ENCODE measurements around the gene SMPX. TPM values are rescaled to one million over a fixed set of nuclear protein-coding genes. Genes with fewer than 3 reads are reported as not detected.

Gene SMPX
- total and polyA plus RNA-seq, 4 donors: 0.09 to 0.10 TPM; not detected in 2

- WGBS: 88% methylated on average over 3 of the region's 3 CpGs
- no peaks in the 10 kb centered on the region for H3K36me3 ChIP-seq (ENCODE audit: control insufficient read depth in 4 of 4, insufficient read depth in 3 of 4, low read depth in 1 of 4, low read length in 3 of 4)
- no peak for DNase-seq (ENCODE audit: low spot score)
Observed at GRCh38 chrX:21744060-21744459, 13.9 kb downstream of the SMPX start.

GRCh38 chrX:21741869-21742701 is 15.8 kb downstream of the SMPX start:
- no peak for TF ChIP-seq SP1 (IDR thresholded peaks at IDR 0.05)
- TF ChIP-seq RXRA (IDR thresholded peaks at IDR 0.05): peak; percentile 39 to 57
- TF ChIP-seq ATF3 (IDR thresholded peaks at IDR 0.05): no peak
- no peak for TF ChIP-seq REST (IDR thresholded peaks at IDR 0.05)
- no peak for TF ChIP-seq YY1 (IDR thresholded peaks at IDR 0.05)
- TF ChIP-seq RAD21 (IDR thresholded peaks at IDR 0.05): no peak
- TF ChIP-seq MAX (IDR thresholded peaks at IDR 0.05): no peak
- peak; percentile 8 to 27 for TF ChIP-seq HNF4A (conservative IDR thresholded peaks at IDR 0.05)
- no peaks in the 10 kb centered on the region for H3K9me3 ChIP-seq (ENCODE audit: control insufficient read depth in 4 of 4, low read length in 3 of 4)
- H3K27me3 ChIP-seq (ENCODE audit: control insufficient read depth in 4 of 4, insufficient read depth in 4 of 4, low read length in 3 of 4): peaks cover 0 to 3% (median 0%) of the 10 kb centered on the region in 4 donors
- 45% methylated on average over 6 of the region's 6 CpGs for WGBS
- H3K4me1 ChIP-seq (ENCODE audit: control insufficient read depth in 4 of 4, insufficient read depth in 4 of 4, low read length in 3 of 4): peaks cover 2 to 23% (median 20%) of the 10 kb centered on the region in 4 donors
- H3K9ac ChIP-seq (ENCODE audit: low read depth in 1 of 2, low read length in 2 of 2): no peak overlapping the region
- H3K4me3 ChIP-seq (ENCODE audit: low read depth in 1 of 3, low read length in 3 of 3): no peak overlapping the region
- peak overlapping the region in 1 of 2 donors; percentile 64 for H3K27ac ChIP-seq (ENCODE audit: low read depth in 1 of 2, low read length in 2 of 2)
- no peak for DNase-seq (ENCODE audit: low spot score)
- H3K36me3 ChIP-seq (ENCODE audit: control insufficient read depth in 4 of 4, insufficient read depth in 3 of 4, low read depth in 1 of 4, low read length in 3 of 4): no peaks in the 10 kb centered on the region

More at GRCh38 chrX:21744060-21744459, 13.9 kb downstream of the SMPX start:
- H3K27ac ChIP-seq (ENCODE audit: low read depth in 1 of 2, low read length in 2 of 2): no peak overlapping the region
- no peak for TF ChIP-seq JUND (IDR thresholded peaks at IDR 0.05)
- no peak for TF ChIP-seq REST (IDR thresholded peaks at IDR 0.05)
- no peak for TF ChIP-seq MAX (IDR thresholded peaks at IDR 0.05)
- TF ChIP-seq GABPA (IDR thresholded peaks at IDR 0.05 in 1 of 2, conservative IDR thresholded peaks at IDR 0.05 in 1 of 2): no peak
- no peak for TF ChIP-seq HNF4A (conservative IDR thresholded peaks at IDR 0.05)
- no peak for TF ChIP-seq NR2F2 (IDR thresholded peaks at IDR 0.05)
- no peak for TF ChIP-seq HNF4G (IDR thresholded peaks at IDR 0.05)
- no peak for TF ChIP-seq FOXA2 (IDR thresholded peaks at IDR 0.05)
- TF ChIP-seq EGR1 (IDR thresholded peaks at IDR 0.05; ENCODE audit: low read depth in 2 of 2): no peak
- peaks cover 2 to 23% (median 20%) of the 10 kb centered on the region in 4 donors for H3K4me1 ChIP-seq (ENCODE audit: control insufficient read depth in 4 of 4, insufficient read depth in 4 of 4, low read length in 3 of 4)
- H3K9me3 ChIP-seq (ENCODE audit: control insufficient read depth in 4 of 4, low read length in 3 of 4): no peaks in the 10 kb centered on the region
- no peak overlapping the region for H3K4me3 ChIP-seq (ENCODE audit: low read depth in 1 of 3, low read length in 3 of 3)
- H3K9ac ChIP-seq (ENCODE audit: low read depth in 1 of 2, low read length in 2 of 2): no peak overlapping the region
- peaks cover 0 to 3% (median 0%) of the 10 kb centered on the region in 4 donors for H3K27me3 ChIP-seq (ENCODE audit: control insufficient read depth in 4 of 4, insufficient read depth in 4 of 4, low read length in 3 of 4)

All from liver (tissue), 9 donors.